Esophagus muscularis mucosa (tissue), 4 donors: Measurements from ENCODE around the gene RNGTT. TPM values are rescaled to one million over a fixed set of nuclear protein-coding genes. Genes with fewer than 3 reads are reported as not detected.

Experiments used
- DNase-seq: peaks from one replicate; pipeline ENCODE4 v3.0.0-alpha.2; 2017; ENCODE audit errors: extremely low spot score
- H3K27ac ChIP-seq, 4 donors: fragments of 200-600 bp; sonication (generic); replicated peaks in 1 of 4; 1 replicate in 3 of 4; 2 replicates in 1 of 4; pipeline ENCODE4 v1.5.1; 2016 to 2019; ENCODE audit warnings: mild to moderate bottlenecking in 1 of 4
- H3K27me3 ChIP-seq, 4 donors: fragments of 200-600 bp; sonication (generic); one replicate each; pipeline versions ENCODE4 v1.5.1 to v1.6.0; 2016 to 2019
- H3K36me3 ChIP-seq, 4 donors: fragments of 200-600 bp; sonication (generic); one replicate each; pipeline ENCODE4 v1.5.1; 2016 to 2019
- H3K4me1 ChIP-seq, 4 donors: fragments of 200-600 bp; sonication (generic); one replicate each; pipeline ENCODE4 v1.5.1; 2016 to 2019
- H3K4me3 ChIP-seq, 4 donors: fragments of 200-600 bp; sonication (generic); 1 replicate in 2 of 4; 2 replicates in 2 of 4; pipeline ENCODE4 v1.5.1; 2016 to 2019; ENCODE audit warnings: mild to moderate bottlenecking in 4 of 4, moderate library complexity in 1 of 4
- H3K9me3 ChIP-seq, 4 donors: fragments of 200-600 bp; sonication (generic); 1 replicate in 3 of 4; 2 replicates in 1 of 4; pipeline ENCODE4 v1.5.1; 2016 to 2019
- CTCF ChIP-seq, 3 experiments: fragments of 200-600 bp in 2 of 3; fragments of 450-650 bp in 1 of 3; sonication (generic) in 2 of 3; IDR thresholded peaks; one replicate each; pipeline ENCODE4 v1.5.1; 2017 to 2019; ENCODE audit warnings: antibody characterized with exemption in 3 of 3, mild to moderate bottlenecking in 2 of 3, moderate library complexity in 1 of 3
- EP300 ChIP-seq: sonication (generic); formaldehyde crosslinking; IDR thresholded peaks from one replicate; pipeline ENCODE4 v1.6.1; 2017; ENCODE audit warnings: antibody characterized with exemption
- POLR2A ChIP-seq: fragments of 450-650 bp; IDR thresholded peaks from one replicate; pipeline ENCODE4 v1.6.1; 2017; ENCODE audit warnings: antibody characterized with exemption, moderate library complexity, mild to moderate bottlenecking, low read depth
- POLR2AphosphoS5 ChIP-seq, 2 donors: sonication (generic); formaldehyde crosslinking; IDR thresholded peaks; one replicate each; pipeline ENCODE4 v1.6.1; 2017; ENCODE audit warnings: antibody characterized with exemption in 2 of 2
- WGBS: methylation state at CpG from one replicate; pipeline ENCODE4 v1.1.5; 2018; 5-methylcytosine and 5-hydroxymethylcytosine counted together
- intact Hi-C: fragments of 100-400 bp; cut with DNase I; formaldehyde crosslinking; loops from one replicate; pipeline ENCODE4 v1.15.1; 2023
- total RNA-seq, 4 donors: library from RNA; depleted of rRNA; stranded (reverse); fragments of >200 nt; gene quantifications; one replicate each; pipeline versions ENCODE4 v1.1.0 to v1.2.1, GENCODE V29; 2016

RNGTT gene
- total RNA-seq, 4 donors from 2014 or later: 10.7 to 13.9 (median 12.0) TPM

- intact Hi-C loops: no loop called here
- WGBS: 51% methylated on average over 1 of the region's 1 CpG
These were observed 152.7 kb downstream of the RNGTT start for GRCh38 chr6:88810701-88811100.

GRCh38 chr6:88810089-88810488 is 153.3 kb downstream of the RNGTT start:
- Histone ChIP-seq H3K4me3 (no peak overlapping the region), H3K27me3 (no peaks in the 10 kb centered on the region), H3K27ac (no peak overlapping the region), H3K36me3 (no peaks in the 10 kb centered on the region), H3K9me3 (peaks cover 0 to 10% (median 2%) of the 10 kb centered on the region in 4 donors), H3K4me1 (peaks cover 0 to 4% (median under 1%) of the 10 kb centered on the region in 4 donors)
- intact Hi-C loops: no loop called here
- DNase-seq: no peak
- WGBS: 90% methylated on average over 5 of the region's 5 CpGs
- TF ChIP-seq POLR2A (no peak), POLR2AphosphoS5 (IDR thresholded peaks at IDR 0.05) (no peak), CTCF (IDR thresholded peaks at IDR 0.05) (no peak), EP300 (no peak)

More at GRCh38 chr6:88810701-88811100, 152.7 kb downstream of the RNGTT start:
- no peak for DNase-seq
- TF ChIP-seq CTCF (IDR thresholded peaks at IDR 0.05) (no peak), POLR2A (no peak), POLR2AphosphoS5 (IDR thresholded peaks at IDR 0.05) (no peak), EP300 (no peak)
- no peak overlapping the region for H3K27ac ChIP-seq
- H3K36me3 ChIP-seq: no peaks in the 10 kb centered on the region
- H3K9me3 ChIP-seq: peaks cover 0 to 10% (median 2%) of the 10 kb centered on the region in 4 donors
- no peak overlapping the region for H3K4me3 ChIP-seq
- H3K27me3 ChIP-seq: no peaks in the 10 kb centered on the region
- peaks cover 0 to 8% (median 4%) of the 10 kb centered on the region in 4 donors for H3K4me1 ChIP-seq

GRCh38 chr6:88808381-88808780 is 155.0 kb downstream of the RNGTT start:
- intact Hi-C loops: no loop called here
- no peak for TF ChIP-seq POLR2A
- no peak for TF ChIP-seq POLR2AphosphoS5 (IDR thresholded peaks at IDR 0.05)
- no peak for TF ChIP-seq EP300
- no peak for TF ChIP-seq CTCF (IDR thresholded peaks at IDR 0.05)
- Histone ChIP-seq H3K27ac (no peak overlapping the region), H3K4me3 (no peak overlapping the region), H3K9me3 (peaks cover 0 to 10% (median 2%) of the 10 kb centered on the region in 4 donors), H3K27me3 (no peaks in the 10 kb centered on the region), H3K4me1 (no peaks in the 10 kb centered on the region), H3K36me3 (no peaks in the 10 kb centered on the region)
- DNase-seq: no peak

GRCh38 chr6:88807622-88808021 is 155.8 kb downstream of the RNGTT start:
- no peak for DNase-seq
- peaks cover 0 to 10% (median 2%) of the 10 kb centered on the region in 4 donors for H3K9me3 ChIP-seq
- TF ChIP-seq CTCF (IDR thresholded peaks at IDR 0.05): no peak
- TF ChIP-seq POLR2A: no peak
- no peak for TF ChIP-seq POLR2AphosphoS5 (IDR thresholded peaks at IDR 0.05)
- no peaks in the 10 kb centered on the region for H3K4me1 ChIP-seq
- intact Hi-C loops: no loop called here
- no peak overlapping the region for H3K27ac ChIP-seq
- no peak overlapping the region for H3K4me3 ChIP-seq
- no peaks in the 10 kb centered on the region for H3K36me3 ChIP-seq
- no peaks in the 10 kb centered on the region for H3K27me3 ChIP-seq
- 97% methylated on average over 1 of the region's 1 CpG for WGBS

GRCh38 chr6:88806728-88807127 is 156.7 kb downstream of the RNGTT start:
- no peaks in the 10 kb centered on the region for H3K36me3 ChIP-seq
- intact Hi-C loops: no loop called here
- TF ChIP-seq POLR2AphosphoS5 (IDR thresholded peaks at IDR 0.05) (no peak), EP300 (no peak), POLR2A (no peak), CTCF (IDR thresholded peaks at IDR 0.05) (no peak)
- H3K4me1 ChIP-seq: no peaks in the 10 kb centered on the region
- 98% methylated on average over 4 of the region's 4 CpGs for WGBS
- no peak overlapping the region for H3K4me3 ChIP-seq
- no peak for DNase-seq
- H3K9me3 ChIP-seq: peaks cover 0 to 10% (median 2%) of the 10 kb centered on the region in 4 donors
- no peaks in the 10 kb centered on the region for H3K27me3 ChIP-seq
- no peak overlapping the region for H3K27ac ChIP-seq
